Bronchial epithelial cell (primary cell): ENCODE measurements around the gene RARRES2. TPM values are rescaled to one million over a fixed set of nuclear protein-coding genes. Genes with fewer than 3 reads are reported as not detected.
"Not testable (repeated sequence)": the region's sequence is repeated elsewhere in the genome, so short reads cannot be mapped to it uniquely, and the experiment has no call there.

Experiments used
- DNase-seq: peaks from one replicate; pipeline ENCODE4 v3.0.0-alpha.2; 2010; ENCODE audit warnings: low read depth
- FAIRE-seq: peaks from 2 replicates; lab custom pipeline; 2011; peaks lifted over from hg19 to GRCh38; lab: Jason Lieb, UNC
- H3K27me3 ChIP-seq: 2 replicates; pipeline ENCODE4 v1.5.1; 2011; ENCODE audit warnings: low read length; ENCODE audit not compliant: control insufficient read depth, insufficient read depth
- H3K36me3 ChIP-seq: 2 replicates; pipeline ENCODE4 v1.5.1; 2011; ENCODE audit warnings: low read length; ENCODE audit not compliant: control insufficient read depth, insufficient read depth
- H3K4me3 ChIP-seq: 2 replicates; pipeline ENCODE4 v1.5.1; 2011; ENCODE audit warnings: mild to moderate bottlenecking, low read depth, low read length, control low read depth
- total RNA-seq: library from RNA; depleted of rRNA; stranded (reverse); fragments of >200 nt; gene quantifications from 2 replicates; pipeline ENCODE4 v1.2.1, GENCODE V29; 2014

The RARRES2 gene
- total RNA-seq, 1 donor from 2014 or later, result 1.1 TPM

DNA sequence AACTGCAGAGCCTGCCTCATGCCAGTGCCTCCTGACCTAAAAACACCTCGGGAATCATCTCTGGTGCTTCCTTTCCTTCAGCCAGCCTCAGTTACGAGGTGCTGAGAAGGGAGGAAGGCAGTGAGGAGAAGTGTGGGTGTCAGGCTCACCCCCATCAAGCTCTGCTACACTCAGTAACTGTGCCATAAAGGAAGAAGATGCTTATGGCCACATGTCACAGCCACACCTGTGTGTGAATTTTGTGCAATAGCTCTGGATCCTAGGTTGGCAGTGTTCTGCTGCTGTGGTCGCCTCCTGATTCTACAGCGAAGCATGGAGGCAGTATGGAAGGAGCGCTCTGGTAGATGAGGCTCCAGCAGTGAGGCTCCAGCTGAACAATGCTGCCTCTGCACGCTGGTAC is 52.6 kb downstream of the RARRES2 start:
- not testable (repeated sequence) for H3K36me3 ChIP-seq, H3K27me3 ChIP-seq, DNase-seq, FAIRE-seq, H3K4me3 ChIP-seq

Other genes with a start within 250 kb of the RARRES2 start
- gene LRRC61, start 18.3 kb downstream of the RARRES2 start, total RNA-seq, result 7.6 and 8.2 TPM in 2 replicates
- gene ACTR3C, start 18.1 kb downstream of the RARRES2 start, total RNA-seq, result 4.2 and 6.4 TPM in 2 replicates
- 26.1 and 28.2 TPM in 2 replicates for gene REPIN1, start 27.2 kb upstream of the RARRES2 start, total RNA-seq
- 3.2 and 3.5 TPM in 2 replicates for gene ZNF775, start 37.7 kb upstream of the RARRES2 start, total RNA-seq
- under 0.01 TPM in 2 replicates for gene GIMAP8, start 109.0 kb upstream of the RARRES2 start, total RNA-seq
- gene GIMAP7, start 173.2 kb upstream of the RARRES2 start, total RNA-seq, result not detected in 2 replicates
- gene GIMAP4, start 225.8 kb upstream of the RARRES2 start, total RNA-seq, result not detected in 2 replicates